Kidney capillary endothelial cell (primary cell): Measurements from ENCODE around the gene ANKRD33B.

Experiments used
- DNase-seq: peaks from one replicate; pipeline ENCODE4 v3.0.0-alpha.2; 2018; ENCODE audit warnings: low spot score

ANKRD33B gene

DNA sequence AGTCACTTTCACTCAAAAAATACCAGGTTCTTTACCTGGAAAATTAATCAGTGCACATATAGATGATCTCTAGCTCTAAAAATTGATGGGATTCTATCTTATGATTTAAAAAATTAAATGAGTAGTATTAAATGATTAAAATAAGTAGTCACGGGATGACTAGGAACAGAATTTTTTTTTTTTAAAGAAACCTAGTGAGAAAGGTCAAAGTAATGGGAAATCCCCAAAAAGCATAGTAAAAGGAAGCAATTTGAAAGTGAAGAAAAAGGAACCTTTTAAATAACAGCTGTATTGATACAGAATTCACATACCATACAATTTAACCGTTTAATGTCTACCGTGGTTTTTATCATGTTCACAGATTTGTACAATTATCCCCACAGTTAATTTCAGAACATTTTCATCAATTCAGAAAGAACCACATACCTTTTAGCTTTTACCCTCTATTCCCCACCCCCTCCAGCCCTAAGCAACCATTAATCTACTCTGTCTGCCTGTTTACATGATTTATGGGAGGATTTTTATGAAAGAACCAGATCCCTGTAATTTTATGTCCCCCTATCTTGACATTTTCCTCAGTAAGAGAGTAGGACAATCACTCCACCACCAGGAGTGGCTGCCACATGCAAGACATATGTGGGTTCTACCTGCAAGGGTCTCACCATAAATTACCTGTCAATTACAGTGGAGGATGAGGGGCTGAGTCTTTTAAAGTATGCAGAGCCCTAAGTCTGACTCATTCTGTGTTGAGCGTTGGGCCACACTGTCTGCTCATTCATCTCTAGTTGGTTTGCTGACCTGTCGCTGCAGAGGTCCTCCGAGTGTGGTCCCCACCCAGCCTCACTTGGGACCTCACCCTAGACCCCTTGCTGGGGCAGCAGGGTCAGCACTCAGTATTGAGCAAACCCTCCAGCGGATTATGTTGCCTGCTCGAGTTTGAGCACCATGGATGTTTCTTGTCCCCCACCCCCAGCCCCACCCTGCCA is 16.0 kb downstream of the ANKRD33B start:
- DNase-seq: no peak

DNA sequence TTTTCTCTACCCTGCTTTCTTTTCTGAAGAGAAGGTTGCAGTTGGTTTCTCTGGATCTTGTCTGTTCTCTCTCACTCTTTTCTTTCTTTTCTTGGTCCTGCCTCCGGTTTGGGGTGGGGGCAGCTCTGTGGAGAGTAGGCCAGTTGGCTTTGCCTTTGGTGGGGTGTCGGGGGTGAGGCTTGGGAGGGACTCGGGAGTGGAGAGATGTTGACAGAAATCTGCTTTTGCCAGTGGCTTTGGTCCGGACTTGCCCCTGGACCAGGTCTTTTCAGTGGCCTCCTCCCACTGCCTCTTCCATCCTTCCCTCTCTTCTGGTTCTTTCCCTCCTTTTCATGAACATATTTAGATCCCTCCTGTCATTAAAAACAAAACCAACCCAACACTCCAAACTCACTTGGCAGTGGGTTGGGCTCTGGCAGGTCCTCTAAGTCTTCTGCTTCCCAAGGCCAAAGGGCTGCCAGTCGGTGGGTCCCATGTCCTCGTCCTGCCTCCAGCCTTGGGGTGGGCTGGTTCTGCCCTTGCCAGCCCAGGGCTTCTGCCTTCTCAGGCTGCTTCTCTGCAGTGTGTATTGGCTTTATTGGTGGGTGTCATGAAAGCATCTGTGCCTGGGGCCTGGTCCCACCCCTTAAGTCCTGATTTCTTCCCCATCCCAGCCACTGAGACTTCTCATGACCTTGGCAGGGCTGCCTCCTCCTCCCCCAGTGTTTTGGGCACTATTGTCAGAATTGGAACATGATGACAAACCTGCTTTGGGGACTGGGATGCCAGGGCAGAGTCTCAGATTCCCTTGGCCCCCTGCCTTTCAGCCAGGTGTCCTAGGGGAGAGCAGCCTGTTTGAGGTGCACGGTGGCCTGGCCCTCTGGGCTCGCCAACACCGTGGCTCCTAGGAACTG is 16.9 kb downstream of the ANKRD33B start:
- DNase-seq: no peak

DNA sequence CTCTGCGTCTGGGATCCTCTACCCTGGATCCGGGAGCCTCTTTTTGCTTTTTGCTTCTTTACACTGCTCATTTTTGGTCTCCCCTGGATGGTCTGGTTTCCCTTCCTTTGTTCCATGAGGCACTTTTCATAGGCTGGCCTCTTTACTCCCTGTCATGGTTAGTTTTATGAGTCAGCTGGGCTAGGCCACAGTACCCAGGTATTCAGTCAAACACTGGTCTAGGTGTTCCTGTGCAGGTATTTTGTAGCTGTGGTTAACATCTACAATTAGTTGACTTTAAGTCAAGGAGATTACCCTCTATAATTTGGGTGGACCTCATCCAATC is 17.5 kb downstream of the ANKRD33B start:
- no peak for DNase-seq

DNA sequence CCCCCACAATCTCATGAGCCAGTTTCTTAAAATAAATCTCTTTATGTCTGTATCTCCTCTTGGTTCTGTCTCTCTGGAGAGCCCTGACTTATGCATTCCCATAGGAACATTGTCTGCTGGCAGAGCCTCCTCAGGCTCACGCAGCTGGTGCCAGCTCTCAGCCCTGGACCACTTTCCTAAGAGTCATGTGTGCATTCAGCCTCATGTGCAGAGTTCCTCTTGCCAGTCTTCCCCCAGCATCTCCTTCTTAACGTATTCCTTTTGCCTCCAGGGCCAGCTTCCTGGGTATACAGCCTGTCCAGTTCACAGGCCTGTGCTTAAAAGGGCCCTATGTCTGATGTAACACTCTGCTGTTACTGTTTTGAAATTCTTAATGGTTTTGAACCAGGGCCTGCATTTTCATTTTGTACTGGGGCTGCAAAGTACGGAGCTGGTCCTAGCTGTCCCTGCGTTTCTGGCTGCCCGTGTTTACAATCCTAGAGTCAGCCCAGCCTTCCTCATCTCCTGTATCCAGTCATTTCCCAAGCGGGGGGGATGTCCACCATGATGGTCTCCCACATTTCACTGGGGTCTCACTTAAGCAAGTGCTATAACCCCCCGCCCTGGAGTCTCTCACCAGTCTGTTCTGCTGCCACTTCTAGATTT is 18.1 kb downstream of the ANKRD33B start:
- DNase-seq: no peak

DNA sequence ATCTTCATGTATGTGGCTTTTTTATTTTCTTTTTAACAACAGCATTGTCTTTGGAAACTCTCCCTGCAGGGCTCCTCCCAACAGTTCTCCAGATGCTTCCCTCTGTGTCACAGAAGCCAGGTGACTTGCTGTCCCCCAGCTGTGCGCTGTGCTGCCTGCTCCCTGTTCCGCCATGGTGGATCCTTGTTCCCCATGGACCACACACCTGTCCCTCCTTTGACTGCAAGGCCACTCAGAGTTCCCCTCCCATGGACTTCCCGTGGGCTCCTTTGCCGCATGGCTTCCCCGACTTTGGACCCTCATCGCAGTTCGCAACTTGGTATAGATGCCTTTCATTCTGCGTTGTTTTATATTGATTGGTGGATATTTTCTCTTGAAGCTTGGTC is 18.6 kb downstream of the ANKRD33B start:
- DNase-seq: no peak

DNA sequence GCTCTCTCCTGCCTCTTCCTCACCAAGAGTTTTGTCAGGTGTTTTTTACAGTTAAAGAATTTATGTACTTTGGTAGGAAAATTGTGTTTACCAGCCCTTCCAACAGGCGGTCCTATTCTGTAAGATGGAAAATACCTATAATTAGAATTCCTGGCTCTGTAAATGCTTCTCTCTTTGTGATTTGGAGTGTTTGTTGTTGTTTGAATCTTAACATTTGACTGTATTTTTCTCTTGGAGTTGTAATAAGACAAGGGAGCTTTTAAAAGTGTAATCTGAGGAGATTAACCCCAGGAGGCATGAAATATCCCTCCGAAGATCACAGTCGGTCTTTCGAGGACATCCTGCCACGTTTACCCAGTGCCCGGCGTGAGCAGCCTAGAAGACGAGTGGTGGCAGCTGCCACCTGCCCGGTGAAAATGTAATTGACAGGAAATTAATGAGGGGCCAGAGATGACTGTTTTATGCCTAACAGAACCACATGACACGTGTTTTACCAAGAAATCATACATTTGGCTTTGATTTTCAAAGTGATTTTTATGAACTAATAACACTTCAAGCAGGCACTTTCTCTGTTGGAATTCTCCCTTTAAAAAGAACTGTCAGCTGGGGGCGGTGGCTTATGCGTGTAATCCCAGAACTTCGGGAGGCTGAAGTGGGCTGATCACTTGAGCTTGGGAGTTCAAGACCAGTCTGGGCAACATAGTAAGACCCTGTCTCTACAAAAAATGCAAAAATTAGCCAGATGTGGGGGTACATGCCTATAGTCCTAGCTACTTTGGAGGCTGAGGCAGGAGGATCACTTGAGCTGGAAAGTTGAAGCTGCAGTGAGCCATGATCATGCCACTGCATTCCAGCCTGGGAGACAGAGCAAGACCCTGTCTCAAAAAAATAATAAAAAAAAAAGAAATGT is 20.0 kb downstream of the ANKRD33B start:
- no peak for DNase-seq

DNA sequence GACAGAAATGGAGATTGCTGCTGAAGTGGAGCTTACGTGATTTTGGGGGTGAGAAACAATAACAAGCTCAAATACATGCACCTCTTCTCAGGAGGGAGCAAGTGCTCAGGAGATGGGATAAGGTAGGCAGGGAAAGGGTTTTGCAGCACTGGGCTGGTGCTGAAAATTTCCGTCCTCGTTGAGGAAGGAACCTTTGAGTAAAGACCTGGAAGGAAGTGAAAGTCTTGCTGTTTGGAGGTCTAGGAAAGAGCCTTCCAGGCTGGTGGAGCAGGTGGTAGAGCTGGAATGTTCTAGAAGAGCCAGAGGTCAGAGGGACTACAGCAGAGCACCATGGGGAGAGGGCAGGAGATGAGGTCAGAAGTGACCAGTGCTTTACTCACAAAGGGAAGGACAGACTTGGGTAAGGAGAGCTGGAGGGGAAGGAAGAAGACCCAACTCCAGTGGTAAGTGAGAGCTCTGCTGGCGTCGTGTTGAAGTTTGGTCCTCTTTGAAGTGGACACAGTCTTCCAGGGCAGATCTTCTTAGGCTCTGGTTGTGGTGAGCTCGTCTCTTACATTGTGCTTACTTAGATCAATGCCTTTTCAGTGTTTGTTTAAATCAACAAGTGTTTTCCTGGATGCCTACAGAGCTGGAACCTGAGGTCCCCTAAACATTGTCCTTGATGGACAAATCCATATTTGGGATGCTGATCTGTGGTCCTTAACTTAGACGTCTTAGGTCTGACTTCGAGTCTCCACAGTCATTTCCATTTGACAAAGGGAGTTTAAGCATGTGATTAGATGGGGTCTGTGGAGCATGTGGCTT is 21.0 kb downstream of the ANKRD33B start:
- no peak for DNase-seq

DNA sequence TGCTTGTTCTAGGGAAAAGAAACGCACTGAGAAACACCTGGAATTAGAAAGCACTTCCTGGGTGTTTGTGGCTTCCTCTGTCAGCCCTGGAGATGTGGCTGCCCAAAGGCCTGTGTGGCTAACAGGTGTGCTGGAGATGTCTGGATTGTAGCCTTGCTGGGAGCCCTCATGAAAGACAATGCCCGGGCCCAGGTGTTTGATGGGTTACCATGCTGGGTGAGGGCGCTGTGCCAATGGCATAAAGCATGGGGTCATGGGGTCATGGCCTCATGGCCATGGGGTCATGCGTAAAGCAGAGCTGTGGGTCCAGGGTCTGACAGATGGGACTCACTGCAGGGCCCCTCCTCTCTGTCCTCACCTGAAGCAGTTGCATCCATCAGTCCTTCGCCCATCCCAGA is 21.6 kb downstream of the ANKRD33B start:
- no peak for DNase-seq

DNA sequence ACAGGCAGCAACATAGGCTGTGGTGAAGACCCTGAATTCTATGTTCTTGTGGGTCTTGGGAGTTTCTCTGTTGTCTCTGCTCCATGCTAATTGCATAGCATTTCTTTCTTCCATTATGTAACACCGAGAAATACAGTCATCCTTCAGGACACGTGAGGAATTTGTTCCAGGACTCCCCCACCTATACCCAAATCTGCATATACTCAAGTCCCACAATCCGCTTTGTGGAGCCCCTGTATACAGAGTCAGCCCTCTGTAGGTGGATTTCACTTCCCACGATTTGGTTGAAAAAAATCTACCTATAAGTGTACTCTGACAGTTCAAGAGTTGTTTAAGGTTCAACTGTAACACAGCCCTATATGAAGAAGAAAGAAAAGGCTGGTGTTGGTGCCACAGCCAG is 22.1 kb downstream of the ANKRD33B start:
- DNase-seq: no peak

DNA sequence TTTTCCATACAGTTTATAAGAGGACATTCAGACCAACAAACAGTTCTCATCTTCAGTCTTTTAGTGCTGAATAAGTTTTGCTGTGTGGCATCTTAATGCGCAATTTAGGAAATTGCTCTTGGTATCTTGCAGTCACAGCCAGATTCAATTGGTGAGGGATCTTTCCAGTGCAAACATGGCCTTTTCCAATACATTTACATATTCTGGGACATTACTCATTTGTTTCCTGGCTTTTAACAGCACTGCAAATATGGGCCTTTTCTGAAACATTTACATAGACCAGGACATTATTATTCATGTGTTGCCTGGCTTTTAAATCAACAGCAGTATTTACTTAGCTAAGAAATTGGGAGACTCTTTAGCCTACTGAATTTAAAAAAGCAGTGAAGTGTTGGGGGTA is 22.7 kb downstream of the ANKRD33B start:
- DNase-seq: no peak

DNA sequence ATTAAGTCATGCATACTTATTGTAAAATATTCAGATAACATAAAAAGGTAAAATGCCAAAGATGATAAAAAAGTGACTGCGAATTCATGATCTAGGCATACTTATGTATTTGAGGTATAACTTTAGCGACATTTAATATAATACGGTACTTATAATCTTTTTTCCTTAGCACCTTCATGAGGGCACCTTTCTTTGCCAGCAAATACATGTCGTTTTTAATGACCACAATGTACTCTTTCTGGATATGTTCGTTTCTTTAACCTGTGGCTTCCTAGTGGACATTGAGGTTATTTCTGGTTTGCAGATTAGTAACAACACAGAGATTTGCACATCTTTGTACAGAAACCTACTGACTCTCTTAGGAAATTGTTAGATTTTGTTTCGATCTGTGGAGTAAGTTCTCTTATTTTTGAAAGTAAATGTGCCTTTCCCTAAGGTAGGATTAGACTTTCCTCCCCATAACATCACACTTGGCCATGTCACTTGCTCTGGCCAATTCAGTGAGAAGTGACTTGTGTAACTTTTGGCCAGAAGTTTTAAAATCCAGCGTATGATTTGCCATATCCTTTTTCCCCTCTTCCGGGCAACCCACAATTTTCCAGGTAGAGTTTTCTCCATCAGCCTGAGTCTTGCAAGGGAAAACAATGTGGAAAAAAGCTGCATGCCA is 24.4 kb downstream of the ANKRD33B start:
- no peak for DNase-seq

DNA sequence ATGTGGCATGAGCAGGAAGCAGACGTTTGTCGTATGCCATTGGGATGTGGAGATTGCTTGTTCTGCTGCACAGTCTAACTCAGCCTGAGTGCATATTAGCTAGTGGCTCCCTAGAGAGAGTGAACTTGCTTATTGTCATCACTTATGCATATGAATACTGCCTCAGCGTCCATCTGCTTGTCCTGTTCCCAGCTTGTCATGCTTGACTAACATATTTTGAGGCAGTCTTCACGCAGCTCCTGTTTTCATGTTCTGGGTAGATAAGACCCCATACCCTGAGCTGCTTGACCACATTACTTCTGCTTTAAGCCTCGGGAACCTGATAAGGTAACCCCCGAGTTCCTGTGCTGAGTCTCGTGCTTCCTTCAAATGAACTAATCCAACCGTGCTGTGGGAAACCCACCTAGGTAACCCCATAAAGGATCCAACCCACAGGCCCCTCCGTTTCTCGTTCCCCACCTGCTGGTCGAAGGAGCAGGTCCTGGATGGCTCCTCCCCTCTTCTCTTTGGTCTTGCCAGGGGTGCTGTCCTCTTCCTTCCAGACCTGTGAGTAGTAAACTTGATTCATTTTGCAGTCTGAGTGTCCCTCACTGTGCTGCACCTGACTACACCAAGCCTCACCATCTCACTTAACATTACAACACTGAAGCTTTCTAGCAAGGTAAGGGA is 25.0 kb downstream of the ANKRD33B start:
- no peak for DNase-seq

DNA sequence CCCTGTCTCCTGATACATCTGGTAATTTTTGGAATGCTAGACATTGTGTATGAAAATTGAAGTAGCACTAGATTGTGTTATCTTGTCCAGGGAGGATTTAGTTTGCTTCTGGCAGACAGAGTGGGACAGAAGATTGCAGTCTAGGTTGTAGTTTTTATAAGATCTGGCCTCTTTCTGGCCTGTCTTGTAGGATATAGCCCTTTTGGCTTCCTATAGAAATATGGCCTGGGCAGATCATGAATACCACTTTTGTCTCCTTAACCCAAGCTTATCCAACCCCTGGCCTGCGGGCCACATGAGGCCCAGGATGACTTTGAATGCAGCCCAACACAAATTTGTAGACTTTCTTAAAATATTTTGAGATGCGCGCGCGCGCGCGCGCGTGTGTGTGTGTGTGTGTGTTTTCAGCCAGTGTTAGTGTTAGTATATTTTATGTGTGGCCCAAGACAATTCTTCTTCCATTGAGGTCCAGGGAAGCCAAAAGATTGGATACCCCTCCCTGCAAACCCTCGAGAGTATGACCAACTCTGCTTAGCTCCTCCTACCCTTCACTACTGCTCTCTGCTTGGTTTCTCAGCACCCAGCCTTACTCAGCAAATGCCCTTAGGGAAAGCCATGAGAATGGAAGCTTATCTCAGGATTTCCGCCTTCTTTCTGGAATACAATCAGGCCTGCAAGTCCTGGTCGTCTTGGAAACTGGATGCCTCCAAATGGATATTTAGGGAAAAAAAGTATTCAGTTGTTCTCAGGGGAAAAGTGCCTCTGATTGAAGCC is 26.5 kb downstream of the ANKRD33B start:
- DNase-seq: peak; percentile 33

DNA sequence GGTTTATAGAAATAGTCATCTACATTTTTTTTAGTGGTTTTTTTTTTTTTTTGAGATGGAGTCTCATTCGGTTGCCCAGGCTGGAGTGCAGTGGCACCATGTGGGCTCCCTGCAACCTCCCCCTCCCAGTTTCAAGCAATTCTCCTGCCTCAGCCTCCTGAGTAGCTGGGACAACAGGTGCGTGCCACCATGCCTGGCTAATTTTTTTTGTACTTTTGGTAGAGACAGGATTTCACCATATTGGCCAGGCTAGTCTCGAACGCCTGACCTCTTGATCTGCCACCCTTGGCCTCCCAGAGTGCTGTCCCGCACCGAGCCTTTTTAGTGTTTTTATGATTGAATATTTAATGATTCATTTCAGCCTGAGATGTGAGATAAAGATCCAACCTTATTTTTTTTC is 27.3 kb downstream of the ANKRD33B start:
- no peak for DNase-seq

DNA sequence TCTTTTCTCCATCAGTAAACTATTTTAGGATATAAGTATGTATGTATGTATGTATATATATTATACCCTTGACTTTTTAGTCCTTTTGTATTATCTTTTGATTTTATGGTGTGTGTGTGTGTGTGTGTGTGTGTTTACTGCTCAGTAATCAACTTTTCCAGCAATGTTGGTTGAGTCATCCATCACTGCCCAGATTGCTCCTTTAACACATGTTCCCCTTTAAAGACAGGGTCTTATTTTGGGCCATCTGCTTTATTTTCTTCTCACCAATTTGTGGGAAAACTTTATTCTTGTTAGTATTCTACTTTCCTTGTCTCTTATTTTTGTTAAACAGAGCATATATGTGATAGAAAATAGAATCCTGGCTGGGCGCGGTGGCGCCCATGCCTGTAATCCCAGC is 28.1 kb downstream of the ANKRD33B start:
- DNase-seq: no peak

DNA sequence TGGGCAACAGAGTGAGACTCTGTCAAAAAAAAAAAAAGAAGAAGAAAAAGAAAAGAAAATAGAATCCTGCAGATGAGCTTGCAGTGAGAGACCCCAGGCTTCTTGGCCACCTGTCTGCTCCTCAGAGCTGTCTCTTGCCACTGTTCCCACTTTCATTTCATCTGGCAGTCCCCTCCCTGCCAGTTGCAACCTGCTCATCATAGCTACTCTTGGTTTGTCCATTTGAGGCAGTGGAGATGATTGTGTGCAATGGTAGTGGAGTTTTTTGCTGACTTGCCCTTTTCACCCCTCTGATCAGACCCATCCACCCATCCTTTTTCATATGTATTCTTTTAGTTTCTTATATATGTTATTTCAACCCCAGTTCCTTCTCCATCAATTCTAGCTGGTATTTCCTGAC is 28.7 kb downstream of the ANKRD33B start:
- DNase-seq: no peak

DNA sequence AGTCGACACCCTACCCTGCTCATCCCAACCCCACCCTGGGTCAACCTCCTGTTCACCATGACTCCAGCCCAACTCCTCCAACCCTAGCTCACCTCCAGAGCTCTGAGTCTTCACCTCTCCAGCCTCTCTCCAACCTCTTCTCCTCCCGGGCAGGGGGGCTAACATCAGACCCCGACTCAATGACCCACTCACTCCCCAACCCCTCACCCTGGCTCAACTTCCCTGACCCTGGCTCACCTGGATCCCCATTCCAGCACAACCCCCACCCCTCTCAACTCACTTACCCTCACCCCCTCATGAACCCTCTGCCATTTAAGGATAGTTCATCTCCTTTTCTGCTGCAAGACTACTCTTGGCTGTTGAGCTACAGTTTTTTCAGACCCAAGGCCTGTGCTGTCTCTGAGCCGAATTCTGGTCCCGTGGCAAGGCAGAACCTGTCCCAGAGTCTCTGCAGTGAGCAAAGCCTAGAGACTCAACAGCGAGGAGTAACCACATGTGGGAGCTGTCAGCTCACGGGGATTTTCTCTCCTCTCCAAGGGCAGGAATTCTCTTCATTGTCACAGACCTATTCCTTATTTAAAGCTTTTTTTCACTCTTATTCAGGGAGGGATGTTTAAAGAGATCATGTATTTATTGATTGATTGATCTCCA is 29.8 kb downstream of the ANKRD33B start:
- no peak for DNase-seq

DNA sequence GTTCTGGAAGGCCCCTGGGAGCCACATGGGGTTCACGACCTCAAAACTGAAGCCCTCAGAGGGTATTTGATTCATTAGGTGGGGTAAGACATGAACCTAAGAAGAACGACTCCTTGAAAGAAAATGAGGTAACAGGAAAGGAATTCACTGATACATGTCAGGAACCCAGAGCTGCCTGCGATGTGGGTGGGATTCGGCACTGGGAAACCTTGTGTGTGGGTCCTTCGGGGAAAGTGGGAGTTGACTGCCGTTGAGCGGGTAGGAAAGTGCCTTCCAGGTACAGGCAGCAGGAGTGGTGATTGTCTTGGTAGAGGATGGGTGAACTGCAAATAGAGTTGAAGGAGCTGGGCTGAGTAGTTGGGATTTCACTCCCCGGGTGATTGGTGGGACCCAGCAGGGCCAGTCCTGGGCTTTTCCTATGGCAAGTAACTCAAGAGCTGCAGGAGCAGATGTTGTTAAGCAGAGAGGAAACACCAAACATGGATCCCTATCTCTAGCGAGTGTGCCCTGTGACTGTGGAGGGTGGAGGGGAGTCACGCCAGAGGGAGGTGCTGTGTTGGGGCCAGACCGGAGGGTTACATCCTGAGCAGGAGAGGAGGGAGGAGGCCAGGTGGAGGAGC is 30.8 kb downstream of the ANKRD33B start:
- DNase-seq: no peak
